OCI-LY3 (cell line): ENCODE data around the gene GRK1.
"Not testable (repeated sequence)": the region's sequence is repeated elsewhere in the genome, so short reads cannot be mapped to it uniquely, and the experiment has no call there.

ENCODE experiments used
- H2AFZ ChIP-seq: fragments of 200-600, 300-600 bp; shearing (Covaris generic); 2 replicates; pipeline ENCODE4 v1.6.0; 2014; ENCODE audit warnings: antibody characterized with exemption, low read depth, low read length
- H3K27ac ChIP-seq: fragments of 200-600, 300-600 bp; sonication (generic); 2 replicates; pipeline ENCODE4 v1.5.1; 2014; ENCODE audit warnings: mild to moderate bottlenecking, low read length, moderate library complexity, mixed read lengths
- H3K27me3 ChIP-seq: fragments of 200-600, 300-600 bp; sonication (generic); 2 replicates; pipeline ENCODE4 v1.6.1; 2014; ENCODE audit warnings: low read depth, low read length, mixed read lengths
- H3K36me3 ChIP-seq: fragments of 200-600, 300-600 bp; sonication (generic); replicated peaks from 2 replicates; pipeline ENCODE3; 2014; ENCODE audit warnings: low read depth, low read length, mixed read lengths
- H3K4me1 ChIP-seq: fragments of 300-600, 200-600 bp; sonication (generic); 2 replicates; pipeline ENCODE4 v1.6.1; 2014; ENCODE audit warnings: low read length, mixed read lengths
- H3K4me2 ChIP-seq: fragments of 200-600, 300-600 bp; sonication (generic); 2 replicates; pipeline ENCODE4 v1.6.1; 2014; ENCODE audit warnings: low read length, mixed read lengths
- H3K4me3 ChIP-seq: fragments of 300-600, 200-600 bp; sonication (generic); 2 replicates; pipeline ENCODE4 v1.5.1; 2014; ENCODE audit warnings: antibody characterized with exemption, mild to moderate bottlenecking, low read length, moderate library complexity
- H3K79me2 ChIP-seq: fragments of 300-600, 200-600 bp; shearing (Covaris generic); 2 replicates; pipeline ENCODE4 v1.6.1; 2014; ENCODE audit warnings: mild to moderate bottlenecking, low read length, mixed read lengths
- H3K9ac ChIP-seq: fragments of 300-600, 200-600 bp; shearing (Covaris generic); 2 replicates; pipeline ENCODE4 v1.6.0; 2014; ENCODE audit warnings: mild to moderate bottlenecking, low read length, moderate library complexity
- H3K9me3 ChIP-seq: fragments of 200-600, 300-600 bp; shearing (Covaris generic); 2 replicates; pipeline ENCODE4 v1.6.1; 2014; ENCODE audit warnings: low read length, mixed read lengths; ENCODE audit not compliant: insufficient read depth
- H4K20me1 ChIP-seq: fragments of 200-600, 300-600 bp; sonication (generic); 2 replicates; pipeline ENCODE4 v1.6.1; 2016; ENCODE audit warnings: low read length, mixed read lengths; ENCODE audit not compliant: insufficient read depth
- CTCF ChIP-seq: fragments of 200-600, 300-600 bp; sonication (generic); IDR thresholded peaks from 2 replicates; pipeline ENCODE4 v1.5.1; 2014; ENCODE audit warnings: antibody characterized with exemption, low read length, low read depth
- EZH2phosphoT487 ChIP-seq: fragments of 200-600 bp; shearing (Covaris generic); IDR thresholded peaks from 2 replicates; pipeline ENCODE4 v1.6.1; 2018; ENCODE audit warnings: antibody characterized with exemption, mixed run types, low read depth

The GRK1 gene

GRCh38 chr13:113722921-113723320 lies 55.9 kb downstream of the GRK1 start:
- Histone ChIP-seq H2AFZ (no peak overlapping the region), H3K9ac (no peak overlapping the region), H3K4me2 (no peak overlapping the region), H3K9me3 (no peaks in the 10 kb centered on the region), H4K20me1 (no peaks in the 10 kb centered on the region), H3K36me3 (no peaks in the 10 kb centered on the region), H3K4me3 (no peak overlapping the region), H3K79me2 (no peaks in the 10 kb centered on the region), H3K27ac (no peak overlapping the region), H3K4me1 (no peaks in the 10 kb centered on the region), H3K27me3 (no peaks in the 10 kb centered on the region)
- TF ChIP-seq CTCF (no peak), EZH2phosphoT487 (no peak)

GRCh38 chr13:113723410-113724015 lies 56.5 kb downstream of the GRK1 start:
- no peaks in the 10 kb centered on the region for H3K9me3 ChIP-seq
- TF ChIP-seq CTCF (no peak), EZH2phosphoT487 (no peak)
- H3K36me3 ChIP-seq: no peaks in the 10 kb centered on the region
- no peak overlapping the region for H3K9ac ChIP-seq
- no peak overlapping the region for H3K4me3 ChIP-seq
- no peak overlapping the region for H3K27ac ChIP-seq
- no peaks in the 10 kb centered on the region for H3K27me3 ChIP-seq
- H2AFZ ChIP-seq: no peak overlapping the region
- H3K4me2 ChIP-seq: no peak overlapping the region
- no peaks in the 10 kb centered on the region for H3K79me2 ChIP-seq
- H3K4me1 ChIP-seq: no peaks in the 10 kb centered on the region
- no peaks in the 10 kb centered on the region for H4K20me1 ChIP-seq

GRCh38 chr13:113724016-113724758 lies 57.2 kb downstream of the GRK1 start:
- Histone ChIP-seq H3K9ac (no peak overlapping the region), H3K4me1 (no peaks in the 10 kb centered on the region), H2AFZ (no peak overlapping the region), H3K4me3 (no peak overlapping the region), H4K20me1 (no peaks in the 10 kb centered on the region), H3K9me3 (no peaks in the 10 kb centered on the region), H3K27me3 (no peaks in the 10 kb centered on the region), H3K36me3 (no peaks in the 10 kb centered on the region), H3K27ac (no peak overlapping the region), H3K79me2 (no peaks in the 10 kb centered on the region), H3K4me2 (no peak overlapping the region)
- TF ChIP-seq EZH2phosphoT487 (no peak), CTCF (no peak)

GRCh38 chr13:113724780-113725315 lies 57.8 kb downstream of the GRK1 start:
- Histone ChIP-seq H3K27me3 (no peaks in the 10 kb centered on the region), H3K79me2 (no peaks in the 10 kb centered on the region), H3K4me3 (no peak overlapping the region), H3K4me2 (no peak overlapping the region), H2AFZ (no peak overlapping the region), H3K9me3 (no peaks in the 10 kb centered on the region), H3K27ac (no peak overlapping the region), H3K9ac (no peak overlapping the region), H3K4me1 (no peaks in the 10 kb centered on the region), H3K36me3 (no peaks in the 10 kb centered on the region), H4K20me1 (no peaks in the 10 kb centered on the region)
- no peak for TF ChIP-seq CTCF
- TF ChIP-seq EZH2phosphoT487: no peak

GRCh38 chr13:113725329-113726105 lies 58.5 kb downstream of the GRK1 start:
- H3K4me2 ChIP-seq, H3K36me3 ChIP-seq, H4K20me1 ChIP-seq, H3K27me3 ChIP-seq, H3K4me1 ChIP-seq, H3K9me3 ChIP-seq, H3K4me3 ChIP-seq, H3K79me2 ChIP-seq, H2AFZ ChIP-seq, H3K27ac ChIP-seq, H3K9ac ChIP-seq: not testable (repeated sequence)
